DND-41 (cell line): Measurements from ENCODE around the gene CREB3L1.

Experiments used
- CTCF ChIP-seq: IDR thresholded peaks from 2 replicates; pipeline ENCODE4 v1.5.1; 2012; ENCODE audit warnings: borderline replicate concordance, low read length, moderate library complexity, mild to moderate bottlenecking; ENCODE audit not compliant: poor library complexity, severe bottlenecking; ENCODE audit errors: extremely low read depth
- EZH2 ChIP-seq: IDR thresholded peaks from 3 replicates; pipeline ENCODE4 v1.6.1; 2012; ENCODE audit warnings: borderline replicate concordance, low read depth, mild to moderate bottlenecking, moderate library complexity, low read length, inconsistent platforms; ENCODE audit not compliant: severe bottlenecking

DNA sequence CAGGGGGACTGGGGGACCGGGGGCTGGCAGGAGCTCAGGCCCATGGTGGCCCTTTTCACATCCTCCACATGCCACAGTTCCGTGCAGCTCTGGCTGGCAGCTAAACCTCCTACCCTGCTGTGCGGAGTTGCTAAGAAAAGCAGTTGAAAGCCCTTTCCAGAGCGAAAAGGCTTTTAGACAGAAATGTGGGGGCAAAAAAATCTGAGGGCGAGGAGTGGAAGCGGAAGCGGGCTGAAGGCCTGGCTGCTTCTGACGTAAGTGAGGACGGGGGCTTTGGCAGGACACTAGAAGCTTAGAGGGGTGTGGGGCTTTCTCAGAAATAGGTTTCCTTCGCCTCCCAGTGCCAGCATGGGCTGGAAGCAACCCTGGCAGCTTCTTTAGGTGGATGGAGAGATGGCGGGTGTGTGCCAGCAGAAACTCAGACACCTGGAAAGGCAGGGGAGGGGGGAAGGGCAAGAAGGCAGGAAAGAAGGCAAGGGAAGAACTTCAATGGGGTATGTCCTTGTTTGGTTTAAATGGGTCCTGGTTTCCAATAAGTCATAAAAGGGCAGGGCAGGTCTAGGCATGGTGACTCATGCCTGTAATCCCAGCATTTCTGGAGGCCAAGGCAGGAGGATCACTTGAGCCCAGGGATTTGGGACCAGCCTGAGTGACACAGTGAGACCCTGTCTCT lies 58.6 kb downstream of the CREB3L1 start:
- TF ChIP-seq EZH2 (no peak), CTCF (no peak)
